ENCODE results near the gene TRIM44.

TRIM44 gene

GRCh38 chr11:35632301-35632700 lies 30.3 kb upstream of the TRIM44 start:
- peak; percentile 91 for DNase-seq (ENCODE audit: low read depth)
- no peak for TF ChIP-seq CTCF (conservative IDR thresholded peaks at IDR 0.05; ENCODE audit: control insufficient read depth, insufficient read depth, low read depth, low read length)
- H3K4me3 ChIP-seq (ENCODE audit: control insufficient read depth, low read depth, low read length), result no peak overlapping the region

- DNase-seq (ENCODE audit: low read depth), result no peak
- no peak for TF ChIP-seq CTCF (conservative IDR thresholded peaks at IDR 0.05; ENCODE audit: control insufficient read depth, insufficient read depth, low read depth, low read length)
- H3K4me3 ChIP-seq (ENCODE audit: control insufficient read depth, low read depth, low read length), result no peak overlapping the region
Observed at GRCh38 chr11:35633827-35634423, 28.6 kb upstream of the TRIM44 start.

- DNase-seq (ENCODE audit: low read depth), result no peak
- TF ChIP-seq CTCF (conservative IDR thresholded peaks at IDR 0.05; ENCODE audit: control insufficient read depth, insufficient read depth, low read depth, low read length), result no peak
- H3K4me3 ChIP-seq (ENCODE audit: control insufficient read depth, low read depth, low read length), result no peak overlapping the region
Observed at GRCh38 chr11:35635933-35636332, 26.6 kb upstream of the TRIM44 start.

- no peak for TF ChIP-seq CTCF (conservative IDR thresholded peaks at IDR 0.05; ENCODE audit: control insufficient read depth, insufficient read depth, low read depth, low read length)
- no peak overlapping the region for H3K4me3 ChIP-seq (ENCODE audit: control insufficient read depth, low read depth, low read length)
- no peak for DNase-seq (ENCODE audit: low read depth)
Observed at GRCh38 chr11:35639591-35640179, 22.9 kb upstream of the TRIM44 start.

GRCh38 chr11:35641171-35641897 lies 21.2 kb upstream of the TRIM44 start:
- DNase-seq (ENCODE audit: low read depth), result no peak
- H3K4me3 ChIP-seq (ENCODE audit: control insufficient read depth, low read depth, low read length), result no peak overlapping the region
- no peak for TF ChIP-seq CTCF (conservative IDR thresholded peaks at IDR 0.05; ENCODE audit: control insufficient read depth, insufficient read depth, low read depth, low read length)

GRCh38 chr11:35641964-35642363 lies 20.6 kb upstream of the TRIM44 start:
- DNase-seq (ENCODE audit: low read depth), result no peak
- no peak overlapping the region for H3K4me3 ChIP-seq (ENCODE audit: control insufficient read depth, low read depth, low read length)
- TF ChIP-seq CTCF (conservative IDR thresholded peaks at IDR 0.05; ENCODE audit: control insufficient read depth, insufficient read depth, low read depth, low read length), result no peak
